GM21515 (cell line): ENCODE data around the gene SLC35F3.
A peak's percentile ranks its signal among the peaks of the same experiment; 100 is the strongest.
"Not testable (repeated sequence)": the region's sequence is repeated elsewhere in the genome, so short reads cannot be mapped to it uniquely, and the experiment has no call there.

Experiments
- ATAC-seq: cut with Tn5 transposase; IDR thresholded peaks from one replicate; pipeline ENCODE4 v1.9.1; 2021; ENCODE audit not compliant: unreplicated experiment

Gene SLC35F3

GRCh38 chr1:234176000-234176399, 271.5 kb downstream of the SLC35F3 start:
- ATAC-seq: no peak

- not testable (repeated sequence) for ATAC-seq
These were observed 272.4 kb downstream of the SLC35F3 start for GRCh38 chr1:234176847-234177246.

- no peak for ATAC-seq
These were observed 281.0 kb downstream of the SLC35F3 start for GRCh38 chr1:234185438-234185837.

GRCh38 chr1:234186037-234186688, 281.7 kb downstream of the SLC35F3 start:
- ATAC-seq: no peak

- no peak for ATAC-seq
These were observed 283.9 kb downstream of the SLC35F3 start for GRCh38 chr1:234188454-234188792.

GRCh38 chr1:234197839-234198238, 293.4 kb downstream of the SLC35F3 start:
- no peak for ATAC-seq

DNA sequence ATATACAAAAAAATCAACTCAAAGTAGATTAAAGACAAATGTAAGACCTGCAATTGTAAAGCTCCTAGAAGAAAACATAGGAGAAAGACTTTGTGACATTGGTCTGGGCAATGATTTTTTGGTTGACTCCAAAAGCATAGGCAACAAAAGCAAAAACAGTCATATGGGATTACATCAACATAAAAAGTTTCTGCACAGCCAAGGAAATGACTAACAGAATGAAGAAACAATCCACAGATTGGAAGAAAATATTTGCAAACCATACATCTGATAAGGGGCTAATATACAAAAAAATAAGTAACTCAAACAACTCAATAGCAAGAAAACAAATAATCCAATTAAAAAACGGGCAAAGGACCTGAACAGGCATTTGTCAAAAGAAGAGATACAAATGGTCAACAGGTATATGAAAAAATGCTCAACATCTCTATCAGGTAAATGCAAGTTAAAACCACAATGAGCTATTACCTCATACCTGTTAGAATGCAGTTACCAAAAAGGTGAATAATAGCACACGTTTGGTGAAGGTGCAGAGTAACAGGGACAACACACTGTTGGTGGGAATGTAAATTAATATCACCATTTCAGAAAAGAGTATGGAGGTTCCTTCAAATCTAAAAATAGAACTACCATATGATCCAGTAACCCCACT, 295.1 kb downstream of the SLC35F3 start:
- ATAC-seq: no peak

GRCh38 chr1:234200566-234200965, 296.1 kb downstream of the SLC35F3 start:
- no peak for ATAC-seq

DNA sequence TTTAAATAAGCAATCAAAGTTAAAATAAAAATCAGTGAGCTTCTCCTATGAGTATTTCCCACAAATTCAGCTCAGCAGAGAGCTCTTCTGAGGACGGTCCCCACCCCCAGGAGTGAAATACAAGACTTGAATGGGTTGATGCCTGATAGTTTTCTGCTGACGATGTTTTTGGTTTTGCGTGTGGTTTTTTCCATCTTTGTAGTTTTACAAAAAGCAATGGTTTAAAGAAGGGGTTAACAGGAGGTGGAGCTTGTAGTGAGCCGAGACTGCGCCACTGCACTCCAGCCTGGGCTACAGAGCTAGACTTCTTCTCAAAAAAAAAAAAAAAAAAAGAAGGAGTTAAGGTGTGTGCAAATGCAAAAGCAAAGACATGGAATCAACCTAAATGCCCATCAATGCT, 297.1 kb downstream of the SLC35F3 start:
- no peak for ATAC-seq

- ATAC-seq: no peak
These were observed 301.5 kb downstream of the SLC35F3 start for GRCh38 chr1:234205966-234206365.

DNA sequence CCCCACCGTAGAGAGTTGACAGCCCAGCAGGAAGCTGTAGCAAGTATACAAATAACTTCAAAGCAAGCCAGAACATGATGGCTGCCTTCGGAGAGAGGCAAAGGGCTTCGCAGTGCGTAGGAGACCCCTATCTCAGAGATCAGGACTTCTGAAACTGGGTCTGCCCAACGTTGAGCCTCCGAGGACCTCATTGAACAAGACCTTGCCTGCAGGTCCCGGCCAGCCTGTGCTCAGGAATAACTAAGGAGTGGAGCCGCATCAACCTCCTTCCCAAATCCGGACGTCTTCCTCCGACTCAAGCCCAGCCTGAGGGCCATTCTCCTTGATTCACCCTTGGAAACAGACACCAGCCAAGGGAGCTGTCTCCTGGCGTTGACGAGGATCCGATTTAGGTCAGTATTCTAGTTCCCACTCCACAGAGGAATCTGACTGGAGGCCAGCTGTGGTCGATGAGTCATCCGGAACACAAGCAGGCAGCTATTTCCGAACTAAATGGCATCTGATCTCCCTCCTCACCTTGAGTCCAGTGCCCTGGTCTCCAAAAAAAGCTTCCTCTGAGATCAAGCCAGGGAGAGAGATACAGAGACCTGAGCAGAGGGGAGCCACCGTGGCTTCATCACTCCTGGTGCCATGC, 302.3 kb downstream of the SLC35F3 start:
- ATAC-seq: no peak

GRCh38 chr1:234208351-234208750, 303.9 kb downstream of the SLC35F3 start:
- no peak for ATAC-seq

GRCh38 chr1:234208791-234209190, 304.3 kb downstream of the SLC35F3 start:
- no peak for ATAC-seq

- not testable (repeated sequence) for ATAC-seq
These were observed 306.0 kb downstream of the SLC35F3 start for GRCh38 chr1:234210429-234210828.

- ATAC-seq: not testable (repeated sequence)
These were observed 307.4 kb downstream of the SLC35F3 start for GRCh38 chr1:234211855-234212254.

DNA sequence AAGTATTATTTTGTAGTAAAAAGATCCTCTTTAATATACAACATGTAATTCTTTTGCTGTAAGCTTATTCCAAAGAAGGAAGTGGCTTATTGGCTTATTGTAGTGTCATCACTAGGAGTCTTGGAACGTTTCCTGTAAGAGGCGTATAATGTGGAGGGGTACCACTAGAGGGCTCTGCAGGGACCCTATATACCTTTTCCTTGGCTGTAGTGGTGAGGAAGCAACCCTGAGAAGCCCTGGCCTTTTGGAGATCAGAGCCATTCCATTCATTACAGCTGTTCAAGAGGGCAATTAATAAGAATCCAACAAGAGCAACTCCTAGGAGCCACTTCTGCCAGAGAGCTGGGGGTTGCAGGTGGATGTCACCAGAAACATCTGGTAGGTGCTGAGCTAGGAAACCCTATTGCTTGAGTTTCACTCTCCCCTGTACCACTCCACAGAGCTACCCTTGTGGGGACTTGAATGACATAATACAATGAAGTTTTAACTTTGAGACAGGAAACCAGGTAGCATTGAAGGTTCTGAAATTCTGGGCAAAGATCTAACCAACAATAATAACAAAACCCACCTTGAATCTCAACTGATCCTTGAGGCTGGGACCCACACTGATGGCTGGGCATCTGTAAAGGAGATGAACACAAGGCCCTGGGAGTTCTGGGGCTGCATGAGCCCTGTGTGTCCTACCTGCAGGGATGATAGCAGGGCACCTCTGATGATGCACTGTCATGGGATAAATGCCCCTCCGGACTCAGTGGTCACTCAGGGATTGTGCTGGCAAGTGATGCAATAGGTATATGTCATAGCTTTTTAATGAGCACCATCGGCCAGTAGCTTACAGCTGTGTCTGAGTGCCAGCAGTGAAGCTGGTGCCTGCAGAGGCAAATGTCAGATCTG, 308.5 kb downstream of the SLC35F3 start:
- ATAC-seq: peak; percentile 52

DNA sequence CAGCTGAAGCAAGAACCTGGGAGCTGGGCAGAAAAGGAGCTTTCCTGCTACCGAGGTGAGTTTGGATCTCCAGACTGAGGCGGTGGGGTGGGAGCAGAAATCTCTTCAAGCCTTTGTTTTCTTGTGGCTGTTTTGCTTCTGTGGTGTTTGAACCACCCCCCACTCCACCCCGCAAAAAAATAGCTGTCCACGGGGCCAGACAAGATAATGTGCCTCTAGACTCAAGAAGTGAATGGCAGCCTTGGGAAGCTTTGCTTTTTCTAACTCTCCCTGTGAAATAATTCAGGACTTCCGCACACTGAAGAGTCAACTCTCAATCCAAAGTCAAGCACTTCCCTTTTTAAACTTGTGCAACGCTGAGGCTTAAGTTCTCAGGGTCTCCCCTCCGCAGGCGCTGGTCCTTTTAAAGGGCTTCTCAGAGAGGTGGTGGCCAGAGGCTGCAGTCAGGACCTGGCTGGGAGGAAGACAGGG, 309.2 kb downstream of the SLC35F3 start:
- no peak for ATAC-seq

- ATAC-seq: no peak
These were observed 309.8 kb downstream of the SLC35F3 start for GRCh38 chr1:234214129-234214910.

- ATAC-seq: no peak
These were observed 310.7 kb downstream of the SLC35F3 start for GRCh38 chr1:234214911-234215892.
